NK-92 treated with Interleukin-12 subunit alpha and Interleukin-12 subunit beta, amount 100 ng/mL, for 24 hours (cell line): ENCODE measurements around the gene DBF4.
A peak's percentile ranks its signal among the peaks of the same experiment; 100 is the strongest.
"Not testable (repeated sequence)": the region's sequence is repeated elsewhere in the genome, so short reads cannot be mapped to it uniquely, and the experiment has no call there.

Experiments
- DNase-seq: peaks from one replicate; lab custom pipeline; 2025; lab: John Stamatoyannopoulos, UW

DBF4 gene

GRCh38 chr7:87876040-87876868 lies at the start of gene DBF4, which contains the start of gene SLC25A40:
Gene DBF4 (plus strand): TSS chr7:87876493. CDS start chr7:87876733, 240 bp downstream.
Gene SLC25A40 (minus strand): TSS chr7:87876360. CDS start chr7:87858727, 17,633 bp downstream.
- peak; percentile 98 for DNase-seq

GRCh38 chr7:87828383-87828782 lies 47.9 kb upstream of the DBF4 start:
- DNase-seq: not testable (repeated sequence)

DNA sequence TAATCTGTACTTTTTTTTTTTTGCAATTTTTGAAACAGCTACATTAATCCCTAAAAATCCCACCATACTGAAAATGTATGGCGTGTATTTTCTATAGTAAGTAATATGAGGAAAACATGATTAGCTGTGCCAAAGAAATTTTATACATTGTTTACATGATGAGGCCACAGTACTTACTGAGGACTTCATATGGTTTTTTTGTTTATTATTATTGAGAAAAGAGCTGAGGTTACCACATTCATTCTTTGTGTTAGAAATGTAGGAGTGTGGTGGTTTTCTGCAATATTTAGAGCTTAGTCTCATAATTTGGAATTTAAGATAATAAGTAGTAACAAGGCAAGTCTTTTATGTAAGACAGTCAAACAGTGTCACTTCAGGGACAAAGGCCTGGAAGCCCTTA lies 45.2 kb upstream of the DBF4 start:
- no peak for DNase-seq

DNA sequence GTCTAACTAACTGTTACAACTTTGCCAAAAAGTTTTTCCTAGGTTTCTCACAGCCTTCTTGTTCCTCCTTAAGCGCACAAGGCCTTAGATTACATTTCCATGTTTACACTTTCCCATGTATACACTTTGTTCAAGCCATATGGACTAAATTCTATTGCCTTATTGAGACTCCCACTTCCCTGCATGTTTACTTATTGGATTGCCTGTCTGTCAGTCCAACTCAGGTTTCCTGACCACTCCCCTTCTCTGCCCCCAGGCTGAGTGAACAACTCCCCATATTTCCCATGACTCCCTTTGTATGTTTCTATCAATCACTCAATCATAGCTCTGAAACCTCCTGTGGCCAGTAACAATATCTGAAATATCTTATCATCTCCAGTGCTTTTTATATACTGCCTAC lies 43.2 kb upstream of the DBF4 start:
- no peak for DNase-seq

GRCh38 chr7:87837597-87837996 lies 38.7 kb upstream of the DBF4 start:
- no peak for DNase-seq

DNA sequence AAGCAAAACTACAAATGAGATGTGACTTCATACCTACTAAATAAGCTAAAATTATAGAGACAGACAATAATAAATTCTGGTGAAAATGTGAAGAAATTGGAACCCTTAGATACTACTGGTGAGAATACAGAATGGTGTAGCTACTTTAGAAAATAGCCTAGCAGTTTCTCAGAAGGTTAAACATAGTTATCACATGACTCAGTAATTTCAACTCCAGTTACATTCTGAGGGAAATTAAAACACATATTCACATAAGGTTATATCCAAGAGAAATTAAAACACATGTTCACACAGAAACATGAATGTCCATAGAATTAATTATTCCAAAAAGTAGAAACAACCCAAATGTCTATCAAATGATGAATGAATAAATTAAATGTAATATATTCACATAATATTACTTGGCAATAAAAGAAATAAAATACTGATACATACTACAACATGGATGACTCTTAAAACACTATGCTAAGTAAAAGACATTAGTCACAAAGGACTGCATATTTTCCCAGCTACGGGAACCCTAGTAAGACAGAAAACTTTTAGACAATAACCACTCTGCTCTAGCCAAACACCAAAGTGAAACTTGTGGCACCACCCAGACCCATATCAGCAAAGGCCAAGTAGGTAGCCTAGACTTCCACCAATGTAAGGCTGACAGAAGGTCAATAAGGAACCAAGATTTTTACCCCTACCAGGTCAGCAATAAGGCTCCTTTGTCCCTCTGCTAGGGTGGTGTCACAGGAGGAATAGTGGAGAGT lies 25.3 kb upstream of the DBF4 start:
- DNase-seq: no peak

DNA sequence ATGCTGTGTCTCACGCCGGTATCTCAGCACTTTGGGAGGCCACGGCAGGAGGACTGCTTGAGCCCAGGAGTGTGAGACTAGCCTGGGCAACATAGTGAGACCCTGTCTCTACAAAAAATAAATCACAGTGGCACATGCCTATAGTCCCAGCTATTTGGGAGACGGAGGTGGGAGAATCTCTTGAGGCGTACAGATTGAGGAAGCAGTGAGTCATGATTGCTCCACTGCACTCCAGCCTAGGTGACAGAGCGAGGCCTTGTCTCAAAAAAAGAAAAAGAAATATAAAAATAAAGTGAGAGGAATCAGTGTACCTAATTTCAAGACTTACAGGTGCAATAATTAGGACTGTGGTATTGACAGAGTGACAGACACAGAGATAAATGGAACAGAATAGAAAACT lies 24.0 kb upstream of the DBF4 start:
- DNase-seq: no peak

DNA sequence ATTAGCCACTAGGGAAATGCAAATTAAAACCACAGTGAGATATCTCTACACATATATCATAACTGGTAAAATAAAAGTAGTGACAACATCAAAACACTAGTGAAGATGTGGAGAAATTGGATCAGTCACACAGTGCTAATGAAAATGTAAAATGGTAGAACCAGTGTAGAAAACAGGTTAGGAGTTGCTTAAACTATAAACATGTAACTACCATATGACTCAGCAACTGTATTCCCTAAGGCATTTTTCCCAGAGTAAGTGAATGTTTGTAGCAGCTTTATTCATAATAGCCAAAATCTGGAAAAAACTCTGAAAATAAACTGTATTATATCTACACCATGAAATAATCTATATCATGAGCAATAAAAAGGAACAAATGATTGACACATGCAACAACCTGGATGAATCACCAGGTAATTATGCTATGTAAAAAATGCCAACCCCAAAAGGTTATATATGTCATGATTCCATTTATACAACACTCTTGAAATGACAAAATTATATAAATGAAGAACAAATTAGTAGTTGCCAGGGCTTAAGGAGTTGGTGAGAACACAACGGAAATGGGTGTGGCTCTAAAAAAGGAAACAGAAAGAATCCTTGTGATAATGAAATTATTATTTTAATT lies 22.9 kb upstream of the DBF4 start:
- no peak for DNase-seq

DNA sequence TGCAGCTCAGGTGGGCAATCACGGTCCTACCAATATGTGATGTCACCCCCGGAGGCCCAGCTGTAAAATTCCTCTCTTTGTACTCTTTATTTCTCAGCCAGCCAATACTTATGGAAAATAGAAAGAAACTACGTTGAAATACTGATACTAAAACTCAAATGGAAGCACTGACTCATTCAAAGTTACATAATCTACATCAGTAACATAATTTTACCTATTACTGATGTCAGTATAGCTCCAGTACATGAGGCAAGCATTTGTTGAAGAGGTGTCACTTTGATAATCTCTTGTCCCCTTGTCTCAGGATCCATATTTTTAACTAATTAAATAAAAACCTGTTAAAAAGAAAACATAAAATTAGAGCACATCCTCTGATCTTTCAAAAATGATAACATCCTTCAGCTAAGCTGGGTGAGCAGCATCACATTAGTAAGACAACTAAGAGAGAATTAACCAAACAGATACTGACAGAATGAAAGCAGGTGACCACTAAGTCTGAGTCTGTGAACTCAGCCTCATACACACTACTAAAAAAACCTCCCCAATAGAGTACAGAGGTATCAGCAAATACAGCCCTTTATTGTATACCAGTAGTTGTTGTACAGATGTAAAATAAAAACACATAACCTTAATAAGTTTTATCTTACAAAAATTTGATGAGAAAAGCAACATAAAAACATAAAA lies 17.7 kb upstream of the DBF4 start:
- DNase-seq: no peak

- DNase-seq: no peak
Measured at GRCh38 chr7:87866089-87866488, 10.2 kb upstream of the DBF4 start.

- DNase-seq: not testable (repeated sequence)
Measured at GRCh38 chr7:87866533-87866932, 9.8 kb upstream of the DBF4 start.

DNA sequence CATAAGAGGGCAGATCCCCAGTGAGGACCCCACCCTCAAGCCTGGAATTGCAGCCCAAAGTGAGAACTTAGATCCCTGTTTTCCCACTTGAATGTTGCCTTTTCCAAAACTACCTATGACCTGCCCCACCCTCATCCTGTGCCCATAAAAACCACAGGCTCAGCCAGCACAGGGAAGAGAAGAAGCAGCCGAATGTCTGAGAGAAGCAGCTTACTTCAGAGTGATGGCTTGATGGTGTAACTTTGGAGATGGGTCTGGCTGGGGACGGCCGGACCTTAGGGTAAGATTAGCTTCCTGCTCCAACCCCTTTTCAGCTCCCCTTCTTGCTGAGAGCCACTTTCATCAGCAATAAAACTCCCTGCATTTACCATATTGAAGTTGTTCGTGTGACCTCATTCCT lies 5.8 kb upstream of the DBF4 start:
- no peak for DNase-seq

- no peak for DNase-seq
Measured at GRCh38 chr7:87872346-87872745, 3.9 kb upstream of the DBF4 start.

- DNase-seq: not testable (repeated sequence)
Measured at GRCh38 chr7:87873328-87873727, 3.0 kb upstream of the DBF4 start.

GRCh38 chr7:87874066-87874465 lies 2.2 kb upstream of the DBF4 start:
- DNase-seq: no peak

DNA sequence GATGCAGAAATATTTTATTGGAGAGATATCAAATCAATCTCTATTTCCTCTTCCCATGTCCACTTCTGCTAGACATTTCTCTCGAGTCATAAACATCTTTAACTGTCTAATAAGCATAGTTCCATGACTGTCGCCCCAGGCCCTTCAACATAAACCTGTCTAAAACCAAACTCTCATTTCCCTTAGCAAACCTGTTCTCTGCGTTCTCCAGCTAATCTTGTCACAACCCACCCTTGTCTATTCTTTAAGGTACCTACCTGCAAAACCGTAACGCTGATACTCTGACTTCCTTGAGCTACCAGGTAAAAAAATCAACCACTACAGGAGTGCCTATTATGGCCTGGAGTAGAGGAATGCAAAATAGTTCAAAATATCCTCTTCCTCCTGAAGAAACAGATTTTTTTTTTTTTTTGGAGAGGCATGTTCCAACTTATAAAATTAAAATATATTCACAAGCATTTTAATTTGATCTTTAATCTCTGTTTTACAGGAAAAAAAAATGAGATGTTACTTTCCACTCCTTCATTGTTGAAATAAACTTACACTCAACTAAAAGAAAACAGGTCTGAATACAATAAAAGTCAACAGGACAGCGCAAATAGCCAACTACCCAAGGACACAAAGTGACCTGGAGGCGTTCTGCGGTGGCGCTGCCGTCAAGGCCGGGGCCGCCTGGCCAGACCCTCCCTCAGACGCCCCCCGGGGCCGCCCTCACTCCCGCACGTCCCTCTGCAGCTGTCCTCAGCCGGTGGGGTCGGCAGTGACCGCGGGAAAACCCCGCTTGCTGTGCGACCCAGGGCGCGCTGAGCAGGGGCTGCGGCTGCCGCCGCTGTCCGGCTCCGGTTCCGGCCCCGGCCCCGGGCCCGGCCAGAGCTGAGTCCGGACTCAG lies 898 bp upstream of the DBF4 start:
- no peak for DNase-seq

DNA sequence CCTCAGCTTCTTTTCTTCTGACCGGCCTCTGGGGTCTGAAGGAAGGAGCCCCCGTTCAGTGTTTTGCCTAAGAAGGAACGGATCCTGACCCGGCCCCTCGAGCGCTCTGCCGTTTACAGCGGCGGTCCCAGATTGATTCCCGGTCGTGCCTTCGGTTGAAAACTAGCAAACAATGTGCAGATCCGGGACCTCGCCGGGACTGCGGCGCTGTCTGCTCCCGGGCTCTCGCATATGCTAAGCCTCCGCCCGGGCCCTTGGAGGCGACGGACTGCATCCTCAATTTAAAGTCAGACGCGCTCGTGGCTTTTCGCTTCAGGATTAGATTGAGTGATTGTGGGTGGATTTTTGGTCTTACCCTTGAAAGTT lies 559 bp downstream of the DBF4 start:
- peak; percentile 51 for DNase-seq

DNA sequence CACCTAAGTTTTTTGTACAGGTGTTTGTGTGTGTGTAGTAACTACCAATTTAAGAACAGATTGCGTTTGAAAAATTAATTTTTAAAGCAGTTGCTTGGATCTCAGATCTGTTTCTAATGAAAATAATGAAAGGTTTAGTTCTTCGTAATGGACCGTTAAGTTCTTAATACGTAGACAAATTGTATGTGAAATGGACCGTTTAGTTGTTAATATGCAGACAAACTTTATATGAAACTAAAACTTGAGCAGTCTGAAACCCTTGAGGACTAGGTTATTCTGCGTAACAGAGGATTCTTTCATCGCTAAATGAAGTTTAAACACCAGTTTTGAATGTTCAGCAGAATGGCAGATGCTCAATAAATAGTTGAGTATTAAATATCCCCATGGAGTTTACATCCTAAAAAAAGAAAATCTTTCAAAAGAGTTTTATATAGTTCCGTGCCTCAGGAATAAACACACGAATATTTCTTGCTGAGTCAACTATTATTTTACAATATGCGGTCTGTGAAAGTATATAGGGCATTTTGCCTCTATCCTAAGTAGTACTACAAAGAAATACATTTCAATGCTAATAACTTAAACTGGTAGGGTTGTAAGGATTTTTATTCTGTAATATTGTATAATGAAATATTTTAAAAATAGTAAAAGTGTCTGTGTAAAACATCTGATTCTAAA lies 1.2 kb downstream of the DBF4 start:
- DNase-seq: no peak

- DNase-seq: no peak
Measured at GRCh38 chr7:87878208-87878735, 2.0 kb downstream of the DBF4 start.
